ENCODE measurements around the gene NFYC. TPM values are rescaled to one million over a fixed set of nuclear protein-coding genes. Genes with fewer than 3 reads are reported as not detected.

Gene NFYC
- total RNA-seq, 1 donor from 2014 or later, result 49.7 TPM

DNA sequence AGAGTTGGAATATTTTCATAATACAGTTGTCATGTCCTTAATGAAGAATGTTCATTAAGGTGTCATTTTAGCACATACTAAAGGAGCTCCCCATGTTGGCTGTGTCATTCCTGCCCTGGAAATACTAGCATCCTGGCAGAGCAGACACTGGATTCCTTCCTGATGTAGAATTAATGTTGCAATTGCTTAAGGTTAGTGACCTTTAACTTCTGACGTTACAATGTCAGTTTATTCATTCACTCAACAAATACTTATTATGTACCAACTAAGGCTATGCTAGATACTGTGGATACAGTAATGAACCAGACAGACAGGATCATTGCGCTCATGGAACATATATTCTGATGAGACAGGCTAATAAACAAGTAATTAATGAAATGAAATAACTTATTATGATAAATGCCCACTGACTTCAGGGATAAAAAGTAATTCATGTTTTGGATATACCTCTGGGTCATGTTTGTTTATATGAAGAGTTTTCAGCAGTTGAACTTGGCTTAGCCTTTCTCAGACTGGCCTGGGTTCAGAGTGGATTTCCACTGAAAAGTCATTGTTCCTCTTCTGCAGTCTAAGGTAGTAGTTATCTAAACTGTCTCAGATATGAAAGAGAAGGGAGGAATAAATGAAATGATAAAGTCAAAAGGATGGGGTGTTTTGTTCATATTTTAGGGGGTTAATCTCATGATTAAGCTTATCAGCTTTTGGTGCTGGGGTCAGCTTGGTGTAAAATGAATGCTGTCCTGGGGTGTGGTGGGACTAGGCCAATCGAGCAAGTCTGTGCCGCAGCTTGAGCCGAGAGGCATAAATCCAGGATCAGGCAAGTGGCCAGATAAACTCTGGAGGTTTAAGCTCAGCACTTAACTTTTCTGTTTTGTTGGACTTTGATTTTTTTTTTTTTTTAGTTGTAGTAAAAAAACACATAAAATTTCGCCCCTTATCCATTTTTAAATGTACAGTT lies 48.8 kb downstream of the NFYC start:
- Mint-ChIP-seq H3K27me3 (ENCODE audit: unreplicated experiment) (no peaks in the 10 kb centered on the region), H3K9me3 (ENCODE audit: unreplicated experiment) (no peaks in the 10 kb centered on the region), H3K4me3 (ENCODE audit: unreplicated experiment) (no peak overlapping the region), H3K4me1 (ENCODE audit: unreplicated experiment) (peaks cover 31% of the 10 kb centered on the region), H3K27ac (ENCODE audit: unreplicated experiment) (no peak overlapping the region), H3K36me3 (ENCODE audit: low read depth, unreplicated experiment) (peaks cover 29% of the 10 kb centered on the region)
- DNase-seq (ENCODE audit: low spot score), result no peak
- TF ChIP-seq, protein P1, sequence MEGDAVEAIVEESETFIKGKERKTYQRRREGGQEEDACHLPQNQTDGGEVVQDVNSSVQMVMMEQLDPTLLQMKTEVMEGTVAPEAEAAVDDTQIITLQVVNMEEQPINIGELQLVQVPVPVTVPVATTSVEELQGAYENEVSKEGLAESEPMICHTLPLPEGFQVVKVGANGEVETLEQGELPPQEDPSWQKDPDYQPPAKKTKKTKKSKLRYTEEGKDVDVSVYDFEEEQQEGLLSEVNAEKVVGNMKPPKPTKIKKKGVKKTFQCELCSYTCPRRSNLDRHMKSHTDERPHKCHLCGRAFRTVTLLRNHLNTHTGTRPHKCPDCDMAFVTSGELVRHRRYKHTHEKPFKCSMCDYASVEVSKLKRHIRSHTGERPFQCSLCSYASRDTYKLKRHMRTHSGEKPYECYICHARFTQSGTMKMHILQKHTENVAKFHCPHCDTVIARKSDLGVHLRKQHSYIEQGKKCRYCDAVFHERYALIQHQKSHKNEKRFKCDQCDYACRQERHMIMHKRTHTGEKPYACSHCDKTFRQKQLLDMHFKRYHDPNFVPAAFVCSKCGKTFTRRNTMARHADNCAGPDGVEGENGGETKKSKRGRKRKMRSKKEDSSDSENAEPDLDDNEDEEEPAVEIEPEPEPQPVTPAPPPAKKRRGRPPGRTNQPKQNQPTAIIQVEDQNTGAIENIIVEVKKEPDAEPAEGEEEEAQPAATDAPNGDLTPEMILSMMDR (IDR thresholded peaks at IDR 0.05; ENCODE audit: unreplicated experiment), result no peak

DNA sequence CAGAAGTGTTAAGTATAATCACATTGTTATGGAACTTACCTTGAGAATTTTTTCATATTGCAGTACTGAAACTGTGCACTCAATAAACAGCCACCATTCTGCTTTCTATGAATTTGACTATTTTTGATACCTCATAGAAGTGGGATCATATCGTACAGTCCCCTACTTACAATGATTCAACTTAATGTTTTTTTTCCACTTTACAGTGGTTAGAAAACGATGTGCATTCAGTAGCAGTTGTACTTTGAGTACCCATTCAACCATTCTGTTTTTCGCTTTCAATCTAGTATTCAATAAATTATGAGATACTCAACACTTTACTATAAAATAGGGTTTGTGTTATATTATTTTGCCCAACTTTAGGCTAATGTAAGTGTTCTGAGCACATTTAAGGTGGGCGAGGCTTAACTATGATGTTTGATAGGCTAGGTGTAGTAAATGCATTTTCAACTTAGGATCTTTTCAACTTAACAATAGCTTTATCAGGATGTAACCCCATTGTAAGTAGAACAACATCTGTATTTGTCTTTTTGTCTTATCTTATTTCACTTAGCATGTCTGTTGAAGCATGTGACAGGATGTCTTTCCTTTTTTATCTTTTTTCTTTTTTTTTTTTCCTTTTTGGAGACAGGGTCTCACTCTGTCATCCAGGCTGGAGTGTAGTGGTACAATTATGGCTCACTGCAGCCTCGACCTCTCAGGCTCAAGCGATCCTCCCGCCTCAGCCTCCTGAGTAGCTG lies 49.7 kb downstream of the NFYC start:
- Mint-ChIP-seq H3K9me3 (ENCODE audit: unreplicated experiment) (no peaks in the 10 kb centered on the region), H3K36me3 (ENCODE audit: low read depth, unreplicated experiment) (peaks cover 29% of the 10 kb centered on the region), H3K27ac (ENCODE audit: unreplicated experiment) (peak overlapping the region; percentile 22), H3K4me1 (ENCODE audit: unreplicated experiment) (peaks cover 27% of the 10 kb centered on the region), H3K4me3 (ENCODE audit: unreplicated experiment) (no peak overlapping the region), H3K27me3 (ENCODE audit: unreplicated experiment) (no peaks in the 10 kb centered on the region)
- DNase-seq (ENCODE audit: low spot score), result no peak
- TF ChIP-seq, protein P1 (IDR thresholded peaks at IDR 0.05; ENCODE audit: unreplicated experiment), result no peak

DNA sequence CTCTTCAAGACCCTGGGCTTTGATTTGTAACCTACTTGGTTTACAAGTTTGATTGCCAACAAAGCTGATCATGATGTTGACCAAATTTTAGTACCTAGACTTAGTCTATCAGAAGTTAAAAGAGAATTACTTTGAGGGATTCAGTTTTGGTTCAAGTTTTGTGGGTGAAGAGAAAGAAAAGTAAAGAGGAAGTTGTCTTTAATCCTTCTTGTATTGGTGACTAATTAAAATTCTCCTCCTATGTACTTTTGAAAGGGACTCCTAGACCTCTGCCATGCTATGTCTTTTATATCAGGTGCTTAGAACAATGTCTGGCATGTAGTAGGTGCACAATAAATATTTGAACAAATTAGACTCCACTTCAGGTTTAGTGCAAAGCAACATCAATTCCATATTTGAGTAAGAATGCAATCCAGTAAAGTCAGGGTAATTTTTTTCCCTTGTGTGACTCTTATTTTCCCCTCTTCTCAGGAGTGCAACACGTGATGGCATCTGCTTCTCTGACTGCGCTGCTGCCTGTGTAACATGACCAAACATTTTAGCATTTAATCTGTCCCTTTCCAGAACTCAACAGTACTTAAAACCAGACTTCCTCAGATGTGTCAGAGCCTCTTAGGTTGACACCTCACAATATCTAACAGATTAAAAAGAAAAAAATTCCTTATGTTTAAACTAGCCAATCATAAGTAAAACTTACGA lies 51.0 kb downstream of the NFYC start:
- TF ChIP-seq, protein P1 (IDR thresholded peaks at IDR 0.05; ENCODE audit: unreplicated experiment), result no peak
- Mint-ChIP-seq H3K9me3 (ENCODE audit: unreplicated experiment) (no peaks in the 10 kb centered on the region), H3K4me3 (ENCODE audit: unreplicated experiment) (no peak overlapping the region), H3K36me3 (ENCODE audit: low read depth, unreplicated experiment) (peaks cover 34% of the 10 kb centered on the region), H3K27me3 (ENCODE audit: unreplicated experiment) (no peaks in the 10 kb centered on the region), H3K27ac (ENCODE audit: unreplicated experiment) (peak overlapping the region; percentile 48), H3K4me1 (ENCODE audit: unreplicated experiment) (peaks cover 25% of the 10 kb centered on the region)
- no peak for DNase-seq (ENCODE audit: low spot score)

DNA sequence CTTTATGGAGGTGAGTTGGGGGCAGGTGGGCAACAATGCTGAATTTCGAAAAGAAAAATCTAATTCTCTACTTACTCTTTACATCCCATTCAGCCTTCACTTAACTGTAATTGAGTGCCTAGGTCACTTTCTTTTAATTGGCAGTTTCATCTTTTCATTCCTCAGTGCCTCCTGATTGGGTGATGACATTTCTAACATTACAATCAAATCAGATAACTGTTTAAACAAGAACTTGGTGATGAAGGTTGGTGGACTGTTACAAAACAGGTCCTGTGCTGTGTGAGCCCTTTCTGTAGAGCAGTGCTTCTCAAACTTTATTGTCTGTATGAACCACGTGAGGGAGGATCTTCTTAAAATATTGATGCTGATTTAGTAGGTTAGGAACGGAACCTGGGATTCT lies 51.9 kb downstream of the NFYC start:
- Mint-ChIP-seq H3K4me1 (ENCODE audit: unreplicated experiment) (peaks cover 25% of the 10 kb centered on the region), H3K36me3 (ENCODE audit: low read depth, unreplicated experiment) (peaks cover 34% of the 10 kb centered on the region), H3K4me3 (ENCODE audit: unreplicated experiment) (no peak overlapping the region), H3K27me3 (ENCODE audit: unreplicated experiment) (no peaks in the 10 kb centered on the region), H3K27ac (ENCODE audit: unreplicated experiment) (no peak overlapping the region), H3K9me3 (ENCODE audit: unreplicated experiment) (no peaks in the 10 kb centered on the region)
- no peak for DNase-seq (ENCODE audit: low spot score)
- TF ChIP-seq, protein P1 (IDR thresholded peaks at IDR 0.05; ENCODE audit: unreplicated experiment), result no peak

All from endothelial cell (in vitro differentiated cells).